GM18526 (cell line): ENCODE data around the gene PGK1.

ENCODE experiments used
- POLR2A ChIP-seq: IDR thresholded peaks from 3 replicates; pipeline ENCODE4 v1.6.1; 2011; ENCODE audit not compliant: insufficient read length; ENCODE audit errors: extremely low read depth

Gene PGK1

GRCh38 chrX:78103623-78104446, at the start of gene PGK1:
Gene PGK1, plus strand, starts transcription at chrX:78104248. Its CDS starts 93 bp downstream, at chrX:78104341.
- TF ChIP-seq POLR2A, result peak; percentile 86

DNA sequence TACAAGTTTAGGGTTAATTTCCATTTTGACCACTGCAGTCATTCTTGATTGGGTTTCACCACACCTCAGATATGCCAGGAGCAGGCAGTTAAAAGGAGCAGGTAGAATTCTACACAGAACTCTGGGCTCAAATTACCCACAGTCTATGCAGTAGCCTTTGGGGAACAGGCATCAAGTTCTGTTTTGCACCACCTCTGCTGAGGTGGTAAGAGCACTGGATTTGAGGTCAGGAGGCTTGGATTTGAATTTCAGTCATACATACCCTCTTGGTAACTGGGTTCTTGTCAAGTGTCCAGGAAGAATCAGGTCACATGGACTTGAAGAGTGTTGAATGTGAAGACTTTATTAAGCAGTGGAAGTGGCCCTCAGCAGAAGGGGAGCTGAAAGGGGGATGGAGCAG, 40.4 kb upstream of the PGK1 start:
- TF ChIP-seq POLR2A, result no peak

- no peak for TF ChIP-seq POLR2A
These were observed 39.9 kb upstream of the PGK1 start for GRCh38 chrX:78064152-78064551.

- no peak for TF ChIP-seq POLR2A
These were observed 37.9 kb upstream of the PGK1 start for GRCh38 chrX:78066110-78066509.

DNA sequence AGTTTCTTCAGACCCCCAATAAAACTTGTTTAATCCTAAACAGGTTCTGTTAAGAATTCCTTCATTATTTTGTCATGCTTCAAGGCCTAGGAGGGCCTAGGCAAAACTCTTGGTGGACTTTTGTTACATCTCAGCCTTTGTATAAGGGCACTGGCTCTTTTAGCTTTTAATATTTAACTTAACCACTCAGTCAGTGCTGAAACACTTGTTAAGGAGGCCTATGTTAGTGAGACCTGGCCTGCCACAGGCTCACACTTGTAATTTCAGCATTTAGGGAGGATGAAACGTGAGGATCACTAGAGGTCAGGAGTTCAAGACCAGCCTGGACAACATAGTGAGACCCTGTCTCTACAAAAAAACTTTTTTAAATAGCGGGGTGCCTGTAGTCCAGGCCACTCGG, 32.7 kb upstream of the PGK1 start:
- TF ChIP-seq POLR2A, result no peak

DNA sequence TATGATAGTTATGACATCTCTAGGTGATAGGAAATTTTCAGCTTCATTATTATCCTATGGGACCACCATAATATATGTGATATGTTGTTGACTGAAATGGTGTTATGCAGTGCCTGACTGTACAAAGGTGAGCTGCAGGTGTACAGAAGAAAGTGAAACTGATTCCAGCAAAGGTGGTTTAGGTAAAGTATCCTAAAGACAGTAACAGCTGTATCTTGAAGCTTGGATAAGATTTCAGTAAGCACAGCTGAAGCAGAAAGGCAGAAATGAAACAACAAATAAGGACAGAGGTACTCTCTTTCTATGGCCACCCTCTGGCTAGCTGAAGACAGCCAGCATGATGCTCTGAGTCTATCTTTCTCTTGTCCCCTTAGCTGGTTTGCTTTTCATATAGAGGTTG, 30.0 kb upstream of the PGK1 start:
- TF ChIP-seq POLR2A, result no peak

DNA sequence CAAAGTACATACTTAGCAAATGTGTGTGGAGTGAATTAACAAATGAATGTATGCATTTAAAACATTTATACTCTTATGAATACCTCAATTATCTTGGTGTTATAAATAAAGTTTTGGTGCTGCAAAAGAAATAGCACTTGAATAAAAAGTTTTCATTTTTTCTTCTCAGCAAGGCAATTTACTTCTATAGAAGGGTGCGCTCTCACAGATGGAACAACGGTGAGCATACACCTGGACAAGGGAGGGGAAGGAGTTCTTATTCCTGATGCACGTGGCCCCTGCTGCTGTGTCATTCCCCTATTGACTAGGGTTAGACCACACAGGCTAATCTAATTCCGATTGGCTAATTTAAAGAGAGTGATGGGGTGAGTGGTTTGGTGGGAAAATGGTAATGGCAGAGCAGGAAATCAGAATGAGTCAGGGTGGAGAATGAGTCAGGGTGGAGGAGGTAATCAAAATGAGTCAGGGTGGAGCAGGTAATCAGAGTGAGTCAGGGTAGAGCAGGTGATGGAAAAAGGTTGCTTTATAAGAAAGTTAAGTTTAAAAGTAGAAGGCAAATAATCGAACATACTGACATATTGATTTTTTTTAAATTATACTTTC, 28.2 kb upstream of the PGK1 start:
- TF ChIP-seq POLR2A, result no peak

DNA sequence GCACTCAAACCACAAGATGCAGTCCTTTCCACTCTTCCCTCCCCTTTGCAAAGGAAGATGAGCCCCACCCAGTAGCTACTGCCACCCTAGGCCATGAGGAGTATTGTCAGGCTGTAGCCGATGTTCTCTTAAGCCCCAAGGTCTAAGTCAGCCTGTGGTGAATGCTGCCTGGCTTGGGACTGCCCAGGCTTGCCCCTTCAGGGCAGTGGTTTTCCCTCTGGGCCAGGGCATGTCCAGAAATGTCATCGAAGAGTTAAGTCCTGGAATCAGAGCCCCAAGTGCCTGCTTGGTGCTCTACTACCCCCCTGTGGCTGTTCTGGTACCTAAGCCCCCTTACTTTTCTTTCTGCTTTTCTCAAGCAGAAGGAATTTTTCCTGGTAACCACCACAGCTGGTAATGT, 11.8 kb upstream of the PGK1 start:
- TF ChIP-seq POLR2A, result no peak

GRCh38 chrX:78098108-78098507, 5.9 kb upstream of the PGK1 start:
- TF ChIP-seq POLR2A, result no peak

- TF ChIP-seq POLR2A, result no peak
These were observed 2.0 kb upstream of the PGK1 start for GRCh38 chrX:78102091-78102490.

DNA sequence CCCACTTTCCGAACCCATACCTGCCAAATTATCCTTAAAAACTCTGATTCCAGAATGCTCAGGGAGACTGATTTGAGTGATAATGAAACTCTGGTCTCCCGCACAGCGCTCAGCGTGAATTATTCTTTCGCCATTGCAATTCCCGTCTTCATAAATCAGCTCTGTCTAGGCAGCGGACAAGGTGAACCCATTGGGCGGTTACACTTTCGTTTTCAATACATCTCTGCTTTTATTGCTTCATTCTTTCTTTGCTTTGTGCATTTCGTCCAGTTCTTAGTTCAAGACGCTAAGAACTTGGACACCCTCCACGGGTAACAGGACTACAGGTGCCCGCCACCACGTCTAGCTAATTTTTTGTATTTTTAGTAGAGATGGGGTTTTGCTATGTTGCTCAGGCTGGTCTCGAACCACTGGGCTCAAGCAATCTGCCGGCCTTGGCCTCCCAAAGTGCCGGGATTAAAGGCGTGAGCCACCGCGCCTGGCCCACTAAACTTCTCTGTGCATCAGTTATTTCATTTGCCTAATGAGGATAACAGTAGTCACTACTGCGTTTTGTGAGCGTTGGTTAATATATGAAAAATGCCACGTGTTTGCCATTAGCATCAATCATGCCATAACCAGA, 936 bp upstream of the PGK1 start:
- TF ChIP-seq POLR2A, result no peak

DNA sequence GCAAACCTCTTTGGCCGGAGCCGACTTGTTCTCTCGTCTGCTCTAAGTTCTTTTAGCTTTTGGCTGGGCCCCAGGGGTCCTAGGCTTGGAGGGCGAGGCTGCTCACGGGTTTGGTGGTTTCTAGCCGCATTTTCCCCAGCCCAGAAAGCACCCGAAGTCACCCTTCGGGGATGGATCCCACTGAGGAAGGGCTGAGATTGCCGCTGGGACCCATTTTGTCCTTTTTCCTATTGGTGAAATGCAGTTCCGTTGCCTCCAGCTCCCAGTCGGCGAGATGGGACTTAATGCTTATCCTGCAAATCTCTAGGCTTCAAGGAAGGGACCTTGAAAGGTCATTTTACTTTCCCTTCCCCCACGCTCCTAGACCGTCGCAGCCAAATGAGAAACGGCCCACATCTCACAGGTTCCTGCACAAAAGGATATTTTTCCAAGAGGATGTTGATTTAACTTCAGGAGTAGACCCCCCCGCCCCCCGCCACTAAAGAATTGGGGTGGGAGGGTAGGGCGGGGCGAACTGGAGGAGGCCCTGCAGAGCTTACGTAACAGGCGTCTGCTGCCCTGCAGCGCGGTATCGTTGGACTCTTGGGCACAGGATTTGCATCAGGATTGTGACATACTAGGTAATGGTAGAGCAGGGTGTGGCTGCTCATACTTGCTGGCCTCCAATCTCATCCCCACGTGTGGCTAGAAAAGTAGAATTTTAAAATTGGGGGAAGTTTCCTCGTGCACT, 564 bp downstream of the PGK1 start:
- TF ChIP-seq POLR2A, result no peak

GRCh38 chrX:78105944-78106650, 2.0 kb downstream of the PGK1 start:
- TF ChIP-seq POLR2A, result no peak

- TF ChIP-seq POLR2A, result no peak
These were observed 2.6 kb downstream of the PGK1 start for GRCh38 chrX:78106651-78106986.

DNA sequence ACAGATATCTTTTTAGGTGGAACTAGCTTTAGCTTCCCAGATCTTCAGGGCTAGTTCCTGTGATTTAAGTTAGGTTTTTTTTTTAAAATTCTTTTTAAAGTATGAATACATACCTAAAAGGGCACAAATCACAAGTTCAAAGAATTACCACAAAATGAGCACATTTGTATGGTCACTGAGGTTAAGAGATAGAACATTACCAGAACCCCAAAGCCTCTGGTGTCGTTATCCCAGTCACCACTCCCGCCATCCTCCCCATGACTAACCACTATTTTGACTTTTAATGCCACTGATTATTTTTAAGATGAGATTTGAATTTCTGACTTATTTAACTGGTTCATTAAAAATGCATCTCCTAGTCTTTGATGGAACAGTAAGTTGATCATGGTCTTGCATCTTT, 5.4 kb downstream of the PGK1 start:
- no peak for TF ChIP-seq POLR2A

DNA sequence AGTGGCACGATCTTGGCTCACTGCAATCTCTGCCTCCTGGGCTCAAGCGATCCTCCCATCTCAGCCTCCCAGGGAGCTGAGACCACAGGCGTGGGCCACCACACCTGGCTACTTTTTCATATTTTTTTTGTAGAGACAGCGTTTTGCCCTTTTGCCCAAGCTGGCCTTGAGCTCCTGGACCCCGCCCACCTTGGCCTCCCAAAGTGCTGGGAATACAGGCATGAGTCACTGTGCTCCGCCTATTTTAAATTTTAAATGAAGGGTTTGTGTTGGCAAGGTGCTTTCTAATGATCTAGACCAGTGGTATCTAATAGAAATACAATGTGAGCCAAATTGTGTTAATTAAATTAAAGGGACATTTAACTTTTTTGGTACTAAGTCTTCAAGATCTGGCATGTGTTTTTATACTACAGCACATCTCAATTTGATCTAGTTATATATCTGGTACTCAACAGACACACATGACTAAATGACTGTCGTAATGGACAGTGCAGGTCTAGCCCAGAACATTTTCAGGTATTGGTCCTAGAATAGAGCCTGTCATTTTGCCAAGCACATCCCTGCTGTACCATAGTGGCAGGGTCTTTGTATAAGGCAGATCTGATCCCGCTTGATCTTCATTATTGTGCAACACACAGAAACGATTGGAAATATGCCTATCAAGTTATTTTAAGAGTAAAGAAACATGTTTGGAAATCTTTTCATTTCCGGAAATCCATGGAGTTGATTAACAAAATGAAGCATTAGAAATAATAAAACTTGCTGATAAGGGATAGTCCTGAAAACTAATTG, 7.3 kb downstream of the PGK1 start:
- TF ChIP-seq POLR2A, result no peak
